ENCODE data around the gene TIMM29. TPM values are rescaled to one million over a fixed set of nuclear protein-coding genes. Genes with fewer than 3 reads are reported as not detected.

Gene TIMM29
- total and polyA plus RNA-seq, 9 of the 15 experiments (the other 6 are each of a cell fraction or from before 2014, with no cell fraction given): 2.4 to 29.4 (median 16.3) TPM

GRCh38 chr19:10927730-10928562 is 665 bp upstream of the TIMM29 start (continued):
- TF ChIP-seq, protein P1, sequence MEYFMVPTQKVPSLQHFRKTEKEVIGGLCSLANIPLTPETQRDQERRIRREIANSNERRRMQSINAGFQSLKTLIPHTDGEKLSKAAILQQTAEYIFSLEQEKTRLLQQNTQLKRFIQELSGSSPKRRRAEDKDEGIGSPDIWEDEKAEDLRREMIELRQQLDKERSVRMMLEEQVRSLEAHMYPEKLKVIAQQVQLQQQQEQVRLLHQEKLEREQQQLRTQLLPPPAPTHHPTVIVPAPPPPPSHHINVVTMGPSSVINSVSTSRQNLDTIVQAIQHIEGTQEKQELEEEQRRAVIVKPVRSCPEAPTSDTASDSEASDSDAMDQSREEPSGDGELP (CRISPR knock-in tag; IDR thresholded peaks at IDR 0.05; ENCODE audit: borderline replicate concordance): peak; percentile 82; the same call in 1 of the 2 replicates
- TF ChIP-seq ZNF644 (tag; IDR thresholded peaks at IDR 0.05; ENCODE audit: low read depth) (no peak), PURB (CRISPR knock-in tag; IDR thresholded peaks at IDR 0.05; ENCODE audit: low read depth) (no peak), TOE1 (IDR thresholded peaks at IDR 0.05; ENCODE audit: borderline replicate concordance) (no peak), TOE1 (CRISPR knock-in tag; IDR thresholded peaks at IDR 0.05; ENCODE audit: borderline replicate concordance, low read depth) (no peak), DACH1 (IDR thresholded peaks at IDR 0.05; ENCODE audit: partially characterized antibody) (peak; percentile 17), ZNF586 (CRISPR knock-in tag; conservative IDR thresholded peaks at IDR 0.05) (no peak), USF1 (CRISPR knock-in tag; IDR thresholded peaks at IDR 0.05) (peak; percentile 83), ZNF449 (CRISPR knock-in tag; IDR thresholded peaks at IDR 0.05) (no peak), TEAD2 (tag; IDR thresholded peaks at IDR 0.05) (no peak), ZHX1 (conservative IDR thresholded peaks at IDR 0.05; ENCODE audit: low read length) (no peak), CCNT2 (IDR thresholded peaks at IDR 0.05; ENCODE audit: borderline replicate concordance, extremely low read depth, insufficient read length, low read depth, low read length) (no peak), CTBP1 (IDR thresholded peaks at IDR 0.05; ENCODE audit: borderline replicate concordance) (no peak), NCOA6 (IDR thresholded peaks at IDR 0.05) (no peak), NR2C1 (IDR thresholded peaks at IDR 0.05) (no peak), NR2C1 (tag; IDR thresholded peaks at IDR 0.05) (no peak), GTF2A2 (tag; IDR thresholded peaks at IDR 0.05) (no peak), ZNF551 (CRISPR knock-in tag; IDR thresholded peaks at IDR 0.05) (no peak), ILK (tag; IDR thresholded peaks at IDR 0.05; ENCODE audit: borderline replicate concordance, low read depth) (no peak)
- TF ChIP-seq, protein P2, sequence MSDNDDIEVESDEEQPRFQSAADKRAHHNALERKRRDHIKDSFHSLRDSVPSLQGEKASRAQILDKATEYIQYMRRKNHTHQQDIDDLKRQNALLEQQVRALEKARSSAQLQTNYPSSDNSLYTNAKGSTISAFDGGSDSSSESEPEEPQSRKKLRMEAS (CRISPR knock-in tag; IDR thresholded peaks at IDR 0.05): peak; percentile 80
- TF ChIP-seq, protein P3, sequence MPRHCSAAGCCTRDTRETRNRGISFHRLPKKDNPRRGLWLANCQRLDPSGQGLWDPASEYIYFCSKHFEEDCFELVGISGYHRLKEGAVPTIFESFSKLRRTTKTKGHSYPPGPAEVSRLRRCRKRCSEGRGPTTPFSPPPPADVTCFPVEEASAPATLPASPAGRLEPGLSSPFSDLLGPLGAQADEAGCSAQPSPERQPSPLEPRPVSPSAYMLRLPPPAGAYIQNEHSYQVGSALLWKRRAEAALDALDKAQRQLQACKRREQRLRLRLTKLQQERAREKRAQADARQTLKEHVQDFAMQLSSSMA (CRISPR knock-in tag; IDR thresholded peaks at IDR 0.05): no peak

Measured in K562 (cell line).